ENCODE data around the gene TMEM273. TPM values are rescaled to one million over a fixed set of nuclear protein-coding genes. Genes with fewer than 3 reads are reported as not detected.

TMEM273 gene
- total RNA-seq, 1 donor from 2014 or later, result not detected

GRCh38 chr10:49162063-49162462, 26.1 kb downstream of the TMEM273 start:
- no peak for DNase-seq (ENCODE audit: extremely low spot score, unreplicated experiment)
- Mint-ChIP-seq H3K27me3 (ENCODE audit: unreplicated experiment) (peaks cover 22% of the 10 kb centered on the region), H3K27ac (ENCODE audit: unreplicated experiment) (no peak overlapping the region)

GRCh38 chr10:49161411-49161997, 26.7 kb downstream of the TMEM273 start:
- peak; percentile 66 for DNase-seq (ENCODE audit: extremely low spot score, unreplicated experiment)
- Mint-ChIP-seq H3K9me3 (ENCODE audit: unreplicated experiment) (no peaks in the 10 kb centered on the region), H3K27me3 (ENCODE audit: unreplicated experiment) (peaks cover 24% of the 10 kb centered on the region)

More at GRCh38 chr10:49162063-49162462, 26.1 kb downstream of the TMEM273 start:
- no peaks in the 10 kb centered on the region for H3K36me3 Mint-ChIP-seq (ENCODE audit: unreplicated experiment)
- no peaks in the 10 kb centered on the region for H3K9me3 Mint-ChIP-seq (ENCODE audit: unreplicated experiment)
- no peak overlapping the region for H3K4me3 Mint-ChIP-seq (ENCODE audit: unreplicated experiment)
- TF ChIP-seq, protein P1, sequence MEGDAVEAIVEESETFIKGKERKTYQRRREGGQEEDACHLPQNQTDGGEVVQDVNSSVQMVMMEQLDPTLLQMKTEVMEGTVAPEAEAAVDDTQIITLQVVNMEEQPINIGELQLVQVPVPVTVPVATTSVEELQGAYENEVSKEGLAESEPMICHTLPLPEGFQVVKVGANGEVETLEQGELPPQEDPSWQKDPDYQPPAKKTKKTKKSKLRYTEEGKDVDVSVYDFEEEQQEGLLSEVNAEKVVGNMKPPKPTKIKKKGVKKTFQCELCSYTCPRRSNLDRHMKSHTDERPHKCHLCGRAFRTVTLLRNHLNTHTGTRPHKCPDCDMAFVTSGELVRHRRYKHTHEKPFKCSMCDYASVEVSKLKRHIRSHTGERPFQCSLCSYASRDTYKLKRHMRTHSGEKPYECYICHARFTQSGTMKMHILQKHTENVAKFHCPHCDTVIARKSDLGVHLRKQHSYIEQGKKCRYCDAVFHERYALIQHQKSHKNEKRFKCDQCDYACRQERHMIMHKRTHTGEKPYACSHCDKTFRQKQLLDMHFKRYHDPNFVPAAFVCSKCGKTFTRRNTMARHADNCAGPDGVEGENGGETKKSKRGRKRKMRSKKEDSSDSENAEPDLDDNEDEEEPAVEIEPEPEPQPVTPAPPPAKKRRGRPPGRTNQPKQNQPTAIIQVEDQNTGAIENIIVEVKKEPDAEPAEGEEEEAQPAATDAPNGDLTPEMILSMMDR (IDR thresholded peaks at IDR 0.05), result no peak
- H3K4me1 Mint-ChIP-seq (ENCODE audit: unreplicated experiment), result no peaks in the 10 kb centered on the region

DNA sequence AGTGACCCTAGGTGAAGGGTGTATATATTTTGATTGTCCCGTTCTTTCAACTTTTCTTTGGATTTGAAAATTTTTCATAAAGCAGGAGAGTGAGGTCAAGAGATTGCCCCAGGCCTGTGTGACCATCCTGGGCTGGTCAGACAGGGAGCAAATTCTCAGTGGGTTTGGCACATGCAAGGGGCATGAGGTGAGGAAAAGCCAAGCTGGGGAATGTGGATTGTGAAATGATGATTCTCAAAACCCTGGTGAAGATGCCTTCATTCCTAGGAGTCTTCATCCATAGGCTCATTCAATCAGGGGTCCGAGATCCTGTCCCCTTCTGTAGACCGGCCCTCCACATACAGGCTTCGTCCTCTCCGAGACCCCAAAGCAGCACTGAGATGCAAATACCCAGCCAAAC, 27.4 kb downstream of the TMEM273 start:
- Mint-ChIP-seq H3K27ac (ENCODE audit: unreplicated experiment) (no peak overlapping the region), H3K27me3 (ENCODE audit: unreplicated experiment) (peaks cover 26% of the 10 kb centered on the region), H3K4me1 (ENCODE audit: unreplicated experiment) (no peaks in the 10 kb centered on the region), H3K4me3 (ENCODE audit: unreplicated experiment) (no peak overlapping the region), H3K9me3 (ENCODE audit: unreplicated experiment) (no peaks in the 10 kb centered on the region), H3K36me3 (ENCODE audit: unreplicated experiment) (no peaks in the 10 kb centered on the region)
- DNase-seq (ENCODE audit: extremely low spot score, unreplicated experiment), result peak; percentile 49
- TF ChIP-seq, protein P1 (IDR thresholded peaks at IDR 0.05), result no peak

More at GRCh38 chr10:49161411-49161997, 26.7 kb downstream of the TMEM273 start:
- TF ChIP-seq, protein P1 (IDR thresholded peaks at IDR 0.05), result peak; percentile 41
- Mint-ChIP-seq H3K4me1 (ENCODE audit: unreplicated experiment) (no peaks in the 10 kb centered on the region), H3K27ac (ENCODE audit: unreplicated experiment) (no peak overlapping the region), H3K36me3 (ENCODE audit: unreplicated experiment) (no peaks in the 10 kb centered on the region), H3K4me3 (ENCODE audit: unreplicated experiment) (no peak overlapping the region)

- TF ChIP-seq, protein P1 (IDR thresholded peaks at IDR 0.05), result no peak
- H3K4me3 Mint-ChIP-seq (ENCODE audit: unreplicated experiment), result no peak overlapping the region
- no peaks in the 10 kb centered on the region for H3K36me3 Mint-ChIP-seq (ENCODE audit: unreplicated experiment)
- no peaks in the 10 kb centered on the region for H3K4me1 Mint-ChIP-seq (ENCODE audit: unreplicated experiment)
- no peaks in the 10 kb centered on the region for H3K9me3 Mint-ChIP-seq (ENCODE audit: unreplicated experiment)
- DNase-seq (ENCODE audit: extremely low spot score, unreplicated experiment), result no peak
- H3K27ac Mint-ChIP-seq (ENCODE audit: unreplicated experiment), result no peak overlapping the region
- H3K27me3 Mint-ChIP-seq (ENCODE audit: unreplicated experiment), result peaks cover 26% of the 10 kb centered on the region
Observed at GRCh38 chr10:49160110-49160509, 28.1 kb downstream of the TMEM273 start.

DNA sequence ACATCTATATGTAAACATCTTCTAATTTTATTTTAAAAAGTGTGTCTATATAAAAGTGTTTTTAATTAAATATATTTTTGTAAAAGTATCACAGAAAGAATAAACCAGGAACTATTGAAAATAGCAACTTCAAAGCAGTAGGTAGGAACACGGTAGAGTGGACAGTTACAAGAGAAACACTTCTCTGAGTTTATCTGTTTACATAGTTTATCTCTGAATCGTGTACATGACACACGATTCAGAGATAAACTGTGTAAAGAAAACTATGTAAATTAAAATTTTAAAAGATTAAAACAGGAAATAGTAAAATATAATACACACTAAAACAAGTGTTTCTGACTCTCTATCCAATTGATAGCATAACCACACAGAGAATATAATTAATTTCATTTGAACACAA, 29.3 kb downstream of the TMEM273 start:
- Mint-ChIP-seq H3K4me3 (ENCODE audit: unreplicated experiment) (no peak overlapping the region), H3K4me1 (ENCODE audit: unreplicated experiment) (no peaks in the 10 kb centered on the region), H3K27me3 (ENCODE audit: unreplicated experiment) (peaks cover 26% of the 10 kb centered on the region), H3K27ac (ENCODE audit: unreplicated experiment) (no peak overlapping the region), H3K9me3 (ENCODE audit: unreplicated experiment) (no peaks in the 10 kb centered on the region), H3K36me3 (ENCODE audit: unreplicated experiment) (no peaks in the 10 kb centered on the region)
- no peak for DNase-seq (ENCODE audit: extremely low spot score, unreplicated experiment)
- TF ChIP-seq, protein P1 (IDR thresholded peaks at IDR 0.05), result no peak
